Hepatocyte (in vitro differentiated cells): ENCODE measurements around the gene ZNF501. TPM values are rescaled to one million over a fixed set of nuclear protein-coding genes. Genes with fewer than 3 reads are reported as not detected.

Experiments
- DNase-seq: peaks from one replicate; pipeline ENCODE4 v3.0.0-alpha.2; 2016; ENCODE audit warnings: low spot score
- H2AFZ ChIP-seq: fragments of 200-600 bp; sonication (generic); 2 replicates; pipeline ENCODE4 v1.6.0; 2016; ENCODE audit warnings: antibody characterized with exemption, mild to moderate bottlenecking
- H3K27ac ChIP-seq: fragments of 200-600 bp; sonication (generic); 2 replicates; pipeline ENCODE4 v1.5.1; 2016; ENCODE audit warnings: mild to moderate bottlenecking
- H3K27me3 ChIP-seq: fragments of 200-600 bp; sonication (generic); 2 replicates; pipeline ENCODE4 v1.6.1; 2016
- H3K36me3 ChIP-seq: fragments of 200-600 bp; sonication (generic); replicated peaks from 2 replicates; pipeline ENCODE4 v1.5.1; 2016; ENCODE audit warnings: low read depth; ENCODE audit not compliant: insufficient read depth
- H3K4me1 ChIP-seq: fragments of 200-600 bp; sonication (generic); 2 replicates; pipeline ENCODE4 v1.5.1; 2016; ENCODE audit warnings: mild to moderate bottlenecking, moderate library complexity; ENCODE audit not compliant: insufficient read depth
- H3K4me2 ChIP-seq: fragments of 200-600 bp; sonication (generic); 2 replicates; pipeline ENCODE4 v1.6.0; 2016
- H3K4me3 ChIP-seq: fragments of 200-600 bp; sonication (generic); 2 replicates; pipeline ENCODE4 v1.5.1; 2016; ENCODE audit warnings: mild to moderate bottlenecking
- H3K79me2 ChIP-seq: fragments of 200-600 bp; sonication (generic); 2 replicates; pipeline ENCODE4 v1.6.0; 2017; ENCODE audit warnings: mild to moderate bottlenecking
- H3K9me2 ChIP-seq: fragments of 200-600 bp; sonication (generic); replicated peaks from 2 replicates; pipeline ENCODE4 v1.6.0; 2017; ENCODE audit warnings: mild to moderate bottlenecking; ENCODE audit not compliant: insufficient read depth
- H3K9me3 ChIP-seq: fragments of 200-600 bp; sonication (generic); 2 replicates; pipeline ENCODE4 v1.5.1; 2016; ENCODE audit warnings: low read depth, mild to moderate bottlenecking
- H4K20me1 ChIP-seq: fragments of 200-600 bp; sonication (generic); 2 replicates; pipeline ENCODE4 v1.6.0; 2016; ENCODE audit warnings: mild to moderate bottlenecking; ENCODE audit not compliant: insufficient read depth, poor library complexity, severe bottlenecking
- CTCF ChIP-seq: fragments of 200-600 bp; sonication (generic); IDR thresholded peaks from 2 replicates; pipeline ENCODE4 v1.5.1; 2016; ENCODE audit warnings: antibody characterized with exemption, mild to moderate bottlenecking; ENCODE audit not compliant: poor library complexity
- EZH2 ChIP-seq: fragments of 200-600 bp; sonication (generic); IDR thresholded peaks from 2 replicates; pipeline ENCODE4 v1.6.1; 2016; ENCODE audit warnings: antibody characterized with exemption, mild to moderate bottlenecking, borderline replicate concordance
- EZH2phosphoT487 ChIP-seq: fragments of 200-600 bp; sonication (generic); IDR thresholded peaks from one replicate; pipeline ENCODE4 v1.6.1; 2018; ENCODE audit warnings: antibody characterized with exemption, mild to moderate bottlenecking, low read depth, moderate library complexity; ENCODE audit not compliant: unreplicated experiment, severe bottlenecking
- WGBS: methylation state at CpG from one replicate; pipeline ENCODE4 v1.1.6; 2016; ENCODE audit warnings: low lambda C conversion rate; ENCODE audit errors: missing lambda C conversion rate; 5-methylcytosine and 5-hydroxymethylcytosine counted together
- polyA plus RNA-seq: library from polyadenylated mRNA; unstranded; fragments of >200 nt; fragmentation: Nextera tagmentation; extraction: Ambion mirVana; gene quantifications from 2 replicates; pipeline ENCODE4 v1.2.1, GENCODE V29; 2016
- total RNA-seq: library from RNA; depleted of rRNA; stranded (reverse); fragments of >200 nt; gene quantifications from 2 replicates; pipeline ENCODE4 v1.2.3, GENCODE V29; 2014

ZNF501 gene
- total and polyA plus RNA-seq, 2 experiments from 2014 or later, result 4.8 to 7.3 TPM

- no peaks in the 10 kb centered on the region for H3K27me3 ChIP-seq
- peaks cover 8% of the 10 kb centered on the region for H3K9me3 ChIP-seq
- DNase-seq, result no peak
- TF ChIP-seq CTCF, result no peak
- TF ChIP-seq EZH2phosphoT487, result no peak
- TF ChIP-seq EZH2, result no peak
- H2AFZ ChIP-seq, result peak overlapping the region; percentile 86
- H3K4me3 ChIP-seq, result no peak overlapping the region
- no peaks in the 10 kb centered on the region for H3K36me3 ChIP-seq
- H3K9me2 ChIP-seq, result no peaks in the 10 kb centered on the region
- WGBS, result 52% methylated on average over 5 of the region's 5 CpGs
- H3K27ac ChIP-seq, result no peak overlapping the region
- H4K20me1 ChIP-seq, result no peaks in the 10 kb centered on the region
- H3K79me2 ChIP-seq, result peaks cover 74% of the 10 kb centered on the region
- H3K4me2 ChIP-seq, result peak overlapping the region; percentile 91
- peaks cover 3% of the 10 kb centered on the region for H3K4me1 ChIP-seq
Observed at GRCh38 chr3:44762690-44763089, 33.3 kb downstream of the ZNF501 start.

- DNase-seq, result no peak
- H3K4me3 ChIP-seq, result no peak overlapping the region
- no peaks in the 10 kb centered on the region for H3K27me3 ChIP-seq
- H3K9me2 ChIP-seq, result no peaks in the 10 kb centered on the region
- H3K27ac ChIP-seq, result no peak overlapping the region
- no peak for TF ChIP-seq EZH2phosphoT487
- no peak for TF ChIP-seq CTCF
- TF ChIP-seq EZH2, result no peak
- no peak overlapping the region for H2AFZ ChIP-seq
- H3K4me1 ChIP-seq, result peaks cover 3% of the 10 kb centered on the region
- no peaks in the 10 kb centered on the region for H4K20me1 ChIP-seq
- H3K9me3 ChIP-seq, result peaks cover 3% of the 10 kb centered on the region
- peaks cover 60% of the 10 kb centered on the region for H3K79me2 ChIP-seq
- no peaks in the 10 kb centered on the region for H3K36me3 ChIP-seq
- no peak overlapping the region for H3K4me2 ChIP-seq
Observed at GRCh38 chr3:44764248-44764647, 34.8 kb downstream of the ZNF501 start.

GRCh38 chr3:44771424-44772098, 42.1 kb downstream of the ZNF501 start:
- Histone ChIP-seq H2AFZ (no peak overlapping the region), H3K9me3 (peaks cover 7% of the 10 kb centered on the region), H3K27ac (no peak overlapping the region), H3K79me2 (peaks cover 10% of the 10 kb centered on the region), H3K9me2 (no peaks in the 10 kb centered on the region), H3K4me2 (no peak overlapping the region), H4K20me1 (no peaks in the 10 kb centered on the region), H3K4me1 (no peaks in the 10 kb centered on the region), H3K27me3 (no peaks in the 10 kb centered on the region), H3K36me3 (no peaks in the 10 kb centered on the region), H3K4me3 (no peak overlapping the region)
- DNase-seq, result no peak
- WGBS, result 95% methylated on average over 1 of the region's 1 CpG
- TF ChIP-seq CTCF (no peak), EZH2 (no peak), EZH2phosphoT487 (no peak)

GRCh38 chr3:44772099-44772442, 42.6 kb downstream of the ZNF501 start:
- Histone ChIP-seq H3K9me3 (peaks cover 7% of the 10 kb centered on the region), H3K27me3 (no peaks in the 10 kb centered on the region), H3K4me2 (no peak overlapping the region), H3K27ac (no peak overlapping the region), H3K79me2 (peaks cover 7% of the 10 kb centered on the region), H3K36me3 (no peaks in the 10 kb centered on the region), H3K4me1 (no peaks in the 10 kb centered on the region), H4K20me1 (no peaks in the 10 kb centered on the region), H3K4me3 (no peak overlapping the region), H3K9me2 (no peaks in the 10 kb centered on the region), H2AFZ (no peak overlapping the region)
- no peak for DNase-seq
- 100% methylated on average over 1 of the region's 1 CpG for WGBS
- TF ChIP-seq EZH2phosphoT487 (no peak), CTCF (no peak), EZH2 (no peak)
